Measurements from ENCODE around the gene C2orf92. TPM values are rescaled to one million over a fixed set of nuclear protein-coding genes. Genes with fewer than 3 reads are reported as not detected.

The C2orf92 gene
- total RNA-seq, 1 experiment from 2014 or later, result 3.0 TPM

DNA sequence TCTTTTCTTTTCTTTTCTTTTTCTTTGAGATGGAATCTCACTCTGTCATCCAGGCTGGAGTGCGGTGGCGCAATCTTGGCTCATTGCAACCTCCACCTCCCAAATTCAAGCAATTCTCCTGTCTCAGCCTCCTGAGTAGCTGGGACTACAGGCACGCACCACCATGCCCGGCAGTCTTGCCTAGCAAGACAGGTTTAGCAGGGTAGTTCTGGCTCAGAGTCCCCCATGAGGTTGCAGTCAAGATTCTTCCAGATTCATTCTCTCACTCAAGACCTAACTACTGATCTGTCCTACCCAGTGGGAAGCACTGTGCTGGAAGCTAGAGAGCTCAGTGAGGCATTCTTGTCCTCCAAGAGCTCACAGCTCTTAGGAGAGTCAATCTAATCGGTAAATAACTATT, 26.2 kb downstream of the C2orf92 start:
- ChIA-PET POLR2A (ENCODE audit: unreplicated experiment) (no interaction called here), CTCF (interaction anchor here (0.7 to 1.0 kb wide), 2 partner anchors 32 to 50 kb away, joined by 3 to 8 read pairs; partner anchors contain the start of genes ACTR1B and COX5B)
- H3K27ac ChIP-seq (ENCODE audit: low read length), result no peak overlapping the region
- no peaks in the 10 kb centered on the region for H4K20me1 ChIP-seq (ENCODE audit: low read length)
- H3K79me2 ChIP-seq (ENCODE audit: low read length), result no peaks in the 10 kb centered on the region
- ATAC-seq, result no peak
- peak; percentile 8 for DNase-seq
- no peak overlapping the region for H3K4me2 ChIP-seq (ENCODE audit: low read length)
- H3K36me3 ChIP-seq (ENCODE audit: low read depth, low read length), result no peaks in the 10 kb centered on the region
- H3K4me3 ChIP-seq (ENCODE audit: low read length), result no peak overlapping the region
- 0 out of 2 replicates have a peak, but pooled peaks cover 3% of the 10 kb centered on the region for H3K9me3 ChIP-seq (ENCODE audit: low read length)
- no peaks in the 10 kb centered on the region for H3K9me2 ChIP-seq (replicated peaks; ENCODE audit: low read length)
- no TSS peak for BruUV-seq (replicated peaks)
- intact Hi-C loops (cut with micrococcal nuclease), result no loop called here
- H2AFZ ChIP-seq (ENCODE audit: low read length), result no peak overlapping the region
- TF ChIP-seq, protein P1, sequence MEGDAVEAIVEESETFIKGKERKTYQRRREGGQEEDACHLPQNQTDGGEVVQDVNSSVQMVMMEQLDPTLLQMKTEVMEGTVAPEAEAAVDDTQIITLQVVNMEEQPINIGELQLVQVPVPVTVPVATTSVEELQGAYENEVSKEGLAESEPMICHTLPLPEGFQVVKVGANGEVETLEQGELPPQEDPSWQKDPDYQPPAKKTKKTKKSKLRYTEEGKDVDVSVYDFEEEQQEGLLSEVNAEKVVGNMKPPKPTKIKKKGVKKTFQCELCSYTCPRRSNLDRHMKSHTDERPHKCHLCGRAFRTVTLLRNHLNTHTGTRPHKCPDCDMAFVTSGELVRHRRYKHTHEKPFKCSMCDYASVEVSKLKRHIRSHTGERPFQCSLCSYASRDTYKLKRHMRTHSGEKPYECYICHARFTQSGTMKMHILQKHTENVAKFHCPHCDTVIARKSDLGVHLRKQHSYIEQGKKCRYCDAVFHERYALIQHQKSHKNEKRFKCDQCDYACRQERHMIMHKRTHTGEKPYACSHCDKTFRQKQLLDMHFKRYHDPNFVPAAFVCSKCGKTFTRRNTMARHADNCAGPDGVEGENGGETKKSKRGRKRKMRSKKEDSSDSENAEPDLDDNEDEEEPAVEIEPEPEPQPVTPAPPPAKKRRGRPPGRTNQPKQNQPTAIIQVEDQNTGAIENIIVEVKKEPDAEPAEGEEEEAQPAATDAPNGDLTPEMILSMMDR (conservative IDR thresholded peaks at IDR 0.05; ENCODE audit: low read depth, low read length), result no peak
- no peak for TF ChIP-seq EZH2 (IDR thresholded peaks at IDR 0.05; ENCODE audit: low read length, unreplicated experiment)
- no peak for TF ChIP-seq EZH2phosphoT487 (IDR thresholded peaks at IDR 0.05; ENCODE audit: borderline replicate concordance, low read length)
- no peak overlapping the region for H3K9ac ChIP-seq (ENCODE audit: low read length)
- no peaks in the 10 kb centered on the region for H3F3A ChIP-seq (ENCODE audit: low read length, unreplicated experiment)
- no peaks in the 10 kb centered on the region for H3K27me3 ChIP-seq (ENCODE audit: low read length)
- 0 out of 2 replicates have a peak, but pooled peaks cover 5% of the 10 kb centered on the region for H3K4me1 ChIP-seq (ENCODE audit: insufficient read depth, low read length)

DNA sequence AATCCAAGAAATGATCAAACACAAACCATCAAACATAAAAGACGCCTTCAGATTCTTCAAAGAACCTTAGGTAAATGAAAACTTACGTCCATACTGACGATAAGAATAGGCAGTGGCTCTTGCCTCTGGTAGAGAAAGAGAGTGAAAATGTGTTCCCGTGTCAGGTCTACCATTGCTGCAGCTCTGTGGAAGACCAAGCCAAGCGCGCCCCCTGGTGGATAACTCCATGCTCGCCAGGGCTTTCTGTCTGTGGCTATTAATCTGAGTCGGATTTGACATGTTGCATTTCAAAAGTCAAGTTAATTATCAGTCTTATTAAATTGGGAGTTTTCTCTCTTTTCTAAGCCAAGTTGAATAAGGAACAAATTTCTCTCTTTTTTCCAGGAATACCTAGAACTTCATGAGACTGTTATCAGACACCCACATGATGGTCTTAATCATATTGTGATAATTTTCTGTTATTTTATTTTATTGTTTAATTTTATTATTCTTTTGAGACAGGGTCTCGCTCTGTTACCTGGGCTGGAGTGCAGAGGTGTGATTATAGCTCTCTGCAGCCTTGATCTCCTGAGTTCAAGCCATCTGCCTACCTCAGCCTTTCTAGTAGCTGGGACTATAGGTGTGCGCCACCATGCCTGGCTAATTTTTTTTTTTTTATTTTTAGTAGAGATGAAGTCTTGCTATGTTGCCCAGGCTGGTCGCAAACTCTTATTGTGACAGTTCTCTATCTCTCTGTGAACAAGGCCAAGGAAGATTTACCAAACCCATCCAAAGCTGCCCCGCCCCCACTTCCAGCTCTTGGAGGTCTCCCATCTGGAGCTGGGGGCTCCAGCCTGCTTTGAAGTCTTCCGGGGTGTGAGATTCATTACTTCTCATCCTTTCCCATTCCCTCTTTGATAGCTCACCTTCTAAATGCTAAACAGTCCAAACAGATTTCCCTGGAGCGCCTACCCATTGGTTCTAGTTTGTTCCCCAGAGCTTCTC, 28.0 kb downstream of the C2orf92 start:
- H3K4me2 ChIP-seq (ENCODE audit: low read length), result peak overlapping the region; percentile 71
- no peaks in the 10 kb centered on the region for H3F3A ChIP-seq (ENCODE audit: low read length, unreplicated experiment)
- peak overlapping the region; percentile 36; the same call in 1 of the 2 replicates for H3K4me3 ChIP-seq (ENCODE audit: low read length)
- peak; percentile 88 for ATAC-seq
- 0 out of 2 replicates have a peak, but pooled peaks cover 5% of the 10 kb centered on the region for H3K4me1 ChIP-seq (ENCODE audit: insufficient read depth, low read length)
- POLR2A ChIA-PET (ENCODE audit: unreplicated experiment), result interaction anchor here (0.9 kb wide), 1 partner anchor 33 kb away, joined by 4 read pairs; no protein-coding TSS in a partner anchor
- DNase-seq, result peak; percentile 89
- no peaks in the 10 kb centered on the region for H3K9me2 ChIP-seq (replicated peaks; ENCODE audit: low read length)
- peak overlapping the region; percentile 67 for H2AFZ ChIP-seq (ENCODE audit: low read length)
- H3K27me3 ChIP-seq (ENCODE audit: low read length), result no peaks in the 10 kb centered on the region
- no peaks in the 10 kb centered on the region for H3K36me3 ChIP-seq (ENCODE audit: low read depth, low read length)
- no TSS peak for BruUV-seq (replicated peaks)
- no peak overlapping the region for H3K27ac ChIP-seq (ENCODE audit: low read length)
- intact Hi-C loops (cut with micrococcal nuclease), result loop anchor here (1.0 kb wide), 2 partner anchors 33 to 107 kb away; partner anchors contain the start of gene ACTR1B
- H4K20me1 ChIP-seq (ENCODE audit: low read length), result no peaks in the 10 kb centered on the region
- H3K79me2 ChIP-seq (ENCODE audit: low read length), result no peaks in the 10 kb centered on the region
- no peak overlapping the region for H3K9ac ChIP-seq (ENCODE audit: low read length)
- TF ChIP-seq EZH2phosphoT487 (IDR thresholded peaks at IDR 0.05; ENCODE audit: borderline replicate concordance, low read length), result no peak
- TF ChIP-seq, protein P1 (conservative IDR thresholded peaks at IDR 0.05; ENCODE audit: low read depth, low read length), result peak; percentile 95
- no peak for TF ChIP-seq EZH2 (IDR thresholded peaks at IDR 0.05; ENCODE audit: low read length, unreplicated experiment)
- CTCF ChIA-PET, result interaction anchor here (1.8 kb wide), 1 partner anchor 107 kb away, joined by 11 read pairs; no protein-coding TSS in a partner anchor
- H3K9me3 ChIP-seq (ENCODE audit: low read length), result 0 out of 2 replicates have a peak, but pooled peaks cover 3% of the 10 kb centered on the region
